ENCODE results near the gene SCUBE1. TPM values are rescaled to one million over a fixed set of nuclear protein-coding genes. Genes with fewer than 3 reads are reported as not detected.
"Not testable (repeated sequence)": the region's sequence is repeated elsewhere in the genome, so short reads cannot be mapped to it uniquely, and the experiment has no call there.

Gene SCUBE1
- total RNA-seq, 1 donor from 2014 or later: 21.2 TPM

GRCh38 chr22:43301866-43302265 lies 41.3 kb downstream of the SCUBE1 start:
- no peak for DNase-seq

- DNase-seq: no peak
Measured at GRCh38 chr22:43300891-43301676, 42.1 kb downstream of the SCUBE1 start.

GRCh38 chr22:43299736-43300135 lies 43.4 kb downstream of the SCUBE1 start:
- DNase-seq: no peak

GRCh38 chr22:43298062-43298801 lies 44.9 kb downstream of the SCUBE1 start:
- no peak for DNase-seq

- DNase-seq: no peak
Measured at GRCh38 chr22:43297270-43298061, 45.7 kb downstream of the SCUBE1 start.

- DNase-seq: no peak
Measured at GRCh38 chr22:43296276-43296902, 46.8 kb downstream of the SCUBE1 start.

- DNase-seq: no peak
Measured at GRCh38 chr22:43295660-43296059, 47.5 kb downstream of the SCUBE1 start.

GRCh38 chr22:43295173-43295572 lies 48.0 kb downstream of the SCUBE1 start:
- no peak for DNase-seq

- no peak for DNase-seq
Measured at GRCh38 chr22:43293655-43294392, 49.3 kb downstream of the SCUBE1 start.

- DNase-seq: no peak
Measured at GRCh38 chr22:43293259-43293654, 49.9 kb downstream of the SCUBE1 start.

GRCh38 chr22:43292630-43293018 lies 50.5 kb downstream of the SCUBE1 start:
- DNase-seq: no peak

- DNase-seq: no peak
Measured at GRCh38 chr22:43291381-43291780, 51.8 kb downstream of the SCUBE1 start.

GRCh38 chr22:43289976-43290721 lies 53.0 kb downstream of the SCUBE1 start:
- DNase-seq: no peak

GRCh38 chr22:43289531-43289963 lies 53.6 kb downstream of the SCUBE1 start:
- no peak for DNase-seq

GRCh38 chr22:43288807-43289420 lies 54.3 kb downstream of the SCUBE1 start:
- no peak for DNase-seq

- no peak for DNase-seq
Measured at GRCh38 chr22:43288378-43288777, 54.8 kb downstream of the SCUBE1 start.

- no peak for DNase-seq
Measured at GRCh38 chr22:43287441-43287840, 55.7 kb downstream of the SCUBE1 start.

GRCh38 chr22:43281394-43281793 lies 61.8 kb downstream of the SCUBE1 start:
- no peak for DNase-seq

- not testable (repeated sequence) for DNase-seq
Measured at GRCh38 chr22:43280523-43280886, 62.7 kb downstream of the SCUBE1 start.

GRCh38 chr22:43279867-43280522 lies 63.2 kb downstream of the SCUBE1 start:
- DNase-seq: no peak
